Vagina (tissue), 2 donors: ENCODE results near the gene C1QTNF12. TPM values are rescaled to one million over a fixed set of nuclear protein-coding genes. Genes with fewer than 3 reads are reported as not detected.

Experiments used
- DNase-seq, 2 donors: peaks; one replicate each; pipeline ENCODE4 v3.0.0-alpha.2; 2017; ENCODE audit errors: extremely low spot score in 2 of 2
- H3K27ac ChIP-seq: fragments of 200-600 bp; sonication (generic); one replicate; pipeline ENCODE4 v1.5.1; 2019
- H3K27me3 ChIP-seq: fragments of 200-600 bp; sonication (generic); one replicate; pipeline ENCODE4 v1.5.1; 2019
- H3K36me3 ChIP-seq, 2 donors: fragments of 200-600 bp; sonication (generic); one replicate each; pipeline ENCODE4 v1.5.1; 2017 to 2019
- H3K4me1 ChIP-seq: fragments of 200-600 bp; sonication (generic); one replicate; pipeline ENCODE4 v1.5.1; 2019
- H3K4me3 ChIP-seq, 2 donors: fragments of 200-600 bp; sonication (generic); 1 replicate in 1 of 2; 2 replicates in 1 of 2; pipeline ENCODE4 v1.5.1; 2016 to 2019
- H3K9me3 ChIP-seq: fragments of 200-600 bp; sonication (generic); one replicate; pipeline ENCODE4 v1.5.1; 2019
- POLR2A ChIP-seq, 2 donors: fragments of 450-650 bp; IDR thresholded peaks; one replicate each; pipeline ENCODE4 v1.6.1; 2017; ENCODE audit warnings: antibody characterized with exemption in 2 of 2, mild to moderate bottlenecking in 2 of 2, moderate library complexity in 2 of 2
- POLR2AphosphoS5 ChIP-seq, 2 donors: sonication (generic); formaldehyde crosslinking; IDR thresholded peaks; one replicate each; pipeline ENCODE4 v1.9.0; 2017; ENCODE audit warnings: antibody characterized with exemption in 2 of 2, mild to moderate bottlenecking in 2 of 2, low read depth in 1 of 2; ENCODE audit not compliant: insufficient read depth in 1 of 2
- intact Hi-C: fragments of 100-400 bp; cut with DNase I; formaldehyde crosslinking; loops from one replicate; pipeline ENCODE4 v1.15.1; 2023
- total RNA-seq: library from RNA; depleted of rRNA; stranded (reverse); fragments of >200 nt; gene quantifications from one replicate; pipeline ENCODE4 v1.2.3, GENCODE V29; 2016
- TF ChIP-seq, protein P1 (sequence below), 3 experiments: fragments of 450-650 bp in 2 of 3; fragments of 200-600 bp in 1 of 3; sonication (generic) in 1 of 3; IDR thresholded peaks; one replicate each; pipeline ENCODE4 v1.5.1; 2017 to 2019; ENCODE audit warnings: antibody characterized with exemption in 3 of 3, mild to moderate bottlenecking in 2 of 3, moderate library complexity in 2 of 3

The C1QTNF12 gene
- total RNA-seq, 1 donor from 2014 or later = not detected

DNA sequence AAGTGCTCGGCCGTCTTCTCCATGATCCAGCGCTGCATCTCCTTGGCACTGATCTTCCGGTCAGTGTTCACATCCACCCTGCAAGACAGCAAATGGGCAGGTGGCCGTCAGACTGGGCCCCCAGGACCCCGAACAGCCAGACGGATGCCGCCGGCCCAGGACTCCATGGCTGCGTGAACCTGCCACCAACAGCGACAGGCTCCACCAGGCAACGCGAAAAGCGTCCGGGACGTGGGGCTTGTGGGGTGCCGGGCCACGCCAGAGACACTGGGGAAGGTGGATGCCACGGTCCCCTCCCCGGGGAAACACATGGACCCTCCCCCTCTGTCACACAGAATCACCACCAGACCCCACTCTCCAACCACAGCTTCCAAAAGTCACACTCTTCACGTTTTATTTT, 22.6 kb downstream of the C1QTNF12 start:
- Histone ChIP-seq H3K4me1 (peaks cover 17% of the 10 kb centered on the region), H3K27ac (no peak overlapping the region), H3K9me3 (no peaks in the 10 kb centered on the region), H3K36me3 (peaks cover 0 to 59% of the 10 kb centered on the region in 2 donors), H3K27me3 (no peaks in the 10 kb centered on the region), H3K4me3 (no peak overlapping the region)
- intact Hi-C loops = no loop called here
- no peak for DNase-seq
- TF ChIP-seq POLR2A (IDR thresholded peaks at IDR 0.05) = no peak
- TF ChIP-seq, protein P1, sequence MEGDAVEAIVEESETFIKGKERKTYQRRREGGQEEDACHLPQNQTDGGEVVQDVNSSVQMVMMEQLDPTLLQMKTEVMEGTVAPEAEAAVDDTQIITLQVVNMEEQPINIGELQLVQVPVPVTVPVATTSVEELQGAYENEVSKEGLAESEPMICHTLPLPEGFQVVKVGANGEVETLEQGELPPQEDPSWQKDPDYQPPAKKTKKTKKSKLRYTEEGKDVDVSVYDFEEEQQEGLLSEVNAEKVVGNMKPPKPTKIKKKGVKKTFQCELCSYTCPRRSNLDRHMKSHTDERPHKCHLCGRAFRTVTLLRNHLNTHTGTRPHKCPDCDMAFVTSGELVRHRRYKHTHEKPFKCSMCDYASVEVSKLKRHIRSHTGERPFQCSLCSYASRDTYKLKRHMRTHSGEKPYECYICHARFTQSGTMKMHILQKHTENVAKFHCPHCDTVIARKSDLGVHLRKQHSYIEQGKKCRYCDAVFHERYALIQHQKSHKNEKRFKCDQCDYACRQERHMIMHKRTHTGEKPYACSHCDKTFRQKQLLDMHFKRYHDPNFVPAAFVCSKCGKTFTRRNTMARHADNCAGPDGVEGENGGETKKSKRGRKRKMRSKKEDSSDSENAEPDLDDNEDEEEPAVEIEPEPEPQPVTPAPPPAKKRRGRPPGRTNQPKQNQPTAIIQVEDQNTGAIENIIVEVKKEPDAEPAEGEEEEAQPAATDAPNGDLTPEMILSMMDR (IDR thresholded peaks at IDR 0.05) = no peak
- TF ChIP-seq POLR2AphosphoS5 (IDR thresholded peaks at IDR 0.05; ENCODE audit: insufficient read depth in 1 of 2, low read depth in 1 of 2) = no peak

DNA sequence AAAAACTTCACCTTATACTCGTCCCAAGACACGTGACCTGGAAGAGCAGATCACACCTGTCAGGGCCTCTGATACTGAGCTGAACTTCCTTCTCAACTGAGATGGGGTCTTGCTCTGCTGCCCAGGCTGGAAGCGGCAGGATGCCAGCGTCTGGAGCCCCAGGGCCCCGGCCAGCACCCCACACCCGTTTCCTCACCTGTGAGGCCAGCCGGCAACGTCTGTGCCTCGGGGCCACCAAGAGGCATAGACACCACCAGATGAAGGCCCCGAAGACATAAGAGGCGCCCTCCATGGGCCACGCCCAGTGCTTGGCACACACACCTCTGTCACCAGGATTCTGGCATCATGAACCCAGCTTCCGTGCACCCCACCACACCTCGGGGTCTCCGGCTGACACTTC, 23.2 kb downstream of the C1QTNF12 start:
- no peak for DNase-seq
- TF ChIP-seq, protein P1 (IDR thresholded peaks at IDR 0.05) = no peak
- no peak for TF ChIP-seq POLR2AphosphoS5 (IDR thresholded peaks at IDR 0.05; ENCODE audit: insufficient read depth in 1 of 2, low read depth in 1 of 2)
- TF ChIP-seq POLR2A (IDR thresholded peaks at IDR 0.05) = no peak
- Histone ChIP-seq H3K36me3 (peaks cover 0 to 59% of the 10 kb centered on the region in 2 donors), H3K4me1 (peaks cover 12% of the 10 kb centered on the region), H3K9me3 (no peaks in the 10 kb centered on the region), H3K27me3 (no peaks in the 10 kb centered on the region), H3K27ac (no peak overlapping the region), H3K4me3 (no peak overlapping the region)
- intact Hi-C loops = no loop called here

DNA sequence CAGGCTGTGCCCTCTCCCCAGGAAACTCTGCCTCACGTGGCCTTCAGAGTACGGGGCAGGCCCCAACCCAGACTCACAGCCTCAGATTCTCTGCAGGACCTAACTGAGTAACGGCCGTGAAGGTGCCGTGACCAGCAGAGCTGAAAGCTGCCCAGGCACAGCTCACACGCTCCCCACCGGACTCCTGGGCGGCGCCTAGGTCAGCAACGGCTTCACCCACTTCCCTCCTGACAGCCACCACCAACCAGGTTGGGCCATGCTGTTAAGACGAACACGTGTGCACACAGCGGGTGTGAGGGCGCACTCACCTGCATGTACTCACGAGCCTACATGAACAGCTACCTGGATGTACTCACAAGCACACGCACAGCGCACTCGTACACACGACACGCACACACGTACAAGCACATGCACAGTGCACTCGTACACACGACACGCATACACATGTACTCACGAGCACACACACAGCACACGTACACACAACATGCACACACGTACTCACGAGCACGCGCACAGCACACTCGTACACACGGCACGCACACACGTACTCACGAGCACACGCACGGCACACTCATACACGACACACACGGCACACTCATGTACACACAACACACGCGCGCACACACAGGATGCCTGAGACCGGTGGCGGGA, 23.8 kb downstream of the C1QTNF12 start:
- Histone ChIP-seq H3K4me3 (no peak overlapping the region), H3K27me3 (no peaks in the 10 kb centered on the region), H3K9me3 (no peaks in the 10 kb centered on the region), H3K36me3 (peaks cover 0 to 59% of the 10 kb centered on the region in 2 donors), H3K27ac (no peak overlapping the region), H3K4me1 (peaks cover 7% of the 10 kb centered on the region)
- intact Hi-C loops = no loop called here
- DNase-seq = no peak
- TF ChIP-seq POLR2A (IDR thresholded peaks at IDR 0.05) (no peak), POLR2AphosphoS5 (IDR thresholded peaks at IDR 0.05; ENCODE audit: insufficient read depth in 1 of 2, low read depth in 1 of 2) (no peak)
- TF ChIP-seq, protein P1 (IDR thresholded peaks at IDR 0.05) = no peak

DNA sequence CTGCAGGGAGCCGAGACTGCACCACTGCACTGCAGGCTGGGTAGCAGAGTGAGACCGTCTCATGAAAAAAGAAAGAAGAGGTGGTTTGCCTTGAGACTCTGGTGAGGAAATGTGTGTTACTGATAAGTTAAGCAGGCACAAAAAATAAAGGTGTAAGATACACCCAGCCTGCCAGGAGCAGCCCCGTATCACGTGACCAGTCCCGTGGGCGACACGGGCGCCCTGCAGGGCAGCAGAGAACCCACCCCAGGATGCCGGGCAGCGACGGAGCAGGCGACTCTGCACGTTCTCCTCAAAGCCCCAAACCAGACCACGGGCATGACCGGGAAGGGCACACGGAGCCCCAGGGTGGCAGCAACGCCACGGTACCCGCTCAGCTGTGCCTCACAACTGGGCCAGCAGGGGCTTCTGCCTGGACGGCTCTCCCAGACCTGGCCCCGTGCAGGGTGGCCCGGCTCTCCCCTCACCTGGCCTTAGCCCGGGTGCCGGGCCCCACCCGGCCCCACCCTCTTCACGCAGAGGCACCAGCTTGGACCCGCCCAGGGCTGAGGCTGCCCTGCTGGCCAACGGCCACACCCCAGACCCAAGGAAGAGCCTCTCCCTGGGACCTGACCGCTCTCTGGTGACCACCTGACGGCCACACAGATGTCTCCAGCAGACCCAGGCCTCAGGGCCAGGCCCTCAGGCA, 24.5 kb downstream of the C1QTNF12 start:
- Histone ChIP-seq H3K36me3 (peaks cover 0 to 59% of the 10 kb centered on the region in 2 donors), H3K9me3 (no peaks in the 10 kb centered on the region), H3K4me3 (no peak overlapping the region), H3K27ac (no peak overlapping the region), H3K4me1 (peaks cover 7% of the 10 kb centered on the region), H3K27me3 (no peaks in the 10 kb centered on the region)
- no peak for DNase-seq
- intact Hi-C loops = no loop called here
- TF ChIP-seq POLR2A (IDR thresholded peaks at IDR 0.05) (no peak), POLR2AphosphoS5 (IDR thresholded peaks at IDR 0.05; ENCODE audit: insufficient read depth in 1 of 2, low read depth in 1 of 2) (no peak)
- TF ChIP-seq, protein P1 (IDR thresholded peaks at IDR 0.05) = no peak

DNA sequence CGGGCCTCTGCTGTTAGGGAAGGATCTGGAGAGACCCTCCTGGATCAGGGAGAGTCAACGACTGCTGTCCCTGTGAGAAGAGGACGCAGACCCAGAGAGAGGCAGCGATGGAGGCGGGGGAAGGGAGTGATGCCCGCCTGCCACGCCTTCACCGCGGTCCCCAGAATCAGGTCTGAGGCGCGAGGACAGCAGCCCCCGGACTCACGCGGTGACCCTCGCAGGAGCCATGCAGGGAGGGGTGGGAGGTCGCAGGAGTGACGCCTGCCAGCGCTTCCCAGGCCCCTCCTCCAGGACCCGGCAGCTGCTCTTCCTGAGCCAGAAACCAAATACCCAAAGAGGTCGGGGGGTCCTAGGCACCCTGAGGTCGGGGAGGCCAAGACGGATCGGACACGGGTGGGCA, 26.3 kb downstream of the C1QTNF12 start:
- intact Hi-C loops = no loop called here
- H3K4me1 ChIP-seq = no peaks in the 10 kb centered on the region
- no peak for DNase-seq
- H3K27me3 ChIP-seq = no peaks in the 10 kb centered on the region
- H3K36me3 ChIP-seq = peaks cover 0 to 56% of the 10 kb centered on the region in 2 donors
- TF ChIP-seq, protein P1 (IDR thresholded peaks at IDR 0.05) = no peak
- no peak for TF ChIP-seq POLR2A (IDR thresholded peaks at IDR 0.05)
- no peak for TF ChIP-seq POLR2AphosphoS5 (IDR thresholded peaks at IDR 0.05; ENCODE audit: insufficient read depth in 1 of 2, low read depth in 1 of 2)
- no peak overlapping the region for H3K4me3 ChIP-seq
- no peaks in the 10 kb centered on the region for H3K9me3 ChIP-seq
- no peak overlapping the region for H3K27ac ChIP-seq
